NCI-H2227 (cell line): ENCODE measurements around the gene TRIM66.
A peak's percentile ranks its signal among the peaks of the same experiment; 100 is the strongest.

Source experiments
- DNase-seq: peaks from one replicate; lab custom pipeline; 2025; ENCODE audit not compliant: unreplicated experiment; lab: John Stamatoyannopoulos, UW

The TRIM66 gene

DNA sequence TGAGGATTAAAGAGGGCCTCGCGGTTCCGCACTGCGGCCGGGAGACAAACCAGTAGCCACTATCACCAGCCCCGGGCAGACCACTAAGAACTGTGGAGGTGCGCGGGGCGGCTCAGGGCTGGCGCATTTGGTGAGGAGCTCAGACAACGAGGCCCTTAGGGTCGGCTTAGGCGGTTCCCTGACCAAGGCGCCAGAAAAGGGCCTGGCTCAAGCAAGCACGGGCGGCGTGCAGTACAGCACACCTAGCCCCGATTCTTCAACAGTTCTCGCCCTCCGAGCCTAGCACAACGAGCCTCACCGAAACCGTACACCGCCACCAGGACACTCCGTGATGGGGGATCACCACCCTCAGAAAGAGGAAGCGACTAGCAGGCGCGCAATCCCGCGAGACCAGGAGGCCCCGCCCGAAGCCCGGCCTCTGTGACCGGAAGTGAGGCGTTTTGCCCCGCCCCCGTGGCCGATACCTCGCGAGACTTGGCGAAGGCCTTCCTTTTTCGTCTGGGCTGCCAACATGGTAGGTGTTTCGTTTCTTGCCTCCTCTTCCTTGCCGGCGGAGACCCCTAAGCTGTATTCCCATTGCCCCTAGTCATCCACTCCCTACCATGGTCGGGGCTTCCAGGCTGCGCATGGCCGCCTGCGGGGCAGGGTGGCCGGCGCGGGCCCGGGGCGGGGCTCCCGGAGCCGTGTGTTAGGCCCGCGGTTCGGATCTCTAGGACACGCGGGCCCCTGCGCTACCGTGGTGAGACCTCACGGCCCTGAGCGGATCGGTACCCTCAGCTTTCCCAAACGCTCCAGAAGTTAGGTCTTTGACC, at the start of gene TRIM66, which contains the start of gene RPL27A:
Gene TRIM66, minus strand, starts transcription at position 363 of the 812 bp plus-strand sequence. CDS start 10,391 bp downstream, outside the sequence.
Gene RPL27A, plus strand, starts transcription at position 490 of the 812 bp plus-strand sequence. Its CDS starts 22 bp downstream, at position 512.
- peak; percentile 98 for DNase-seq

DNA sequence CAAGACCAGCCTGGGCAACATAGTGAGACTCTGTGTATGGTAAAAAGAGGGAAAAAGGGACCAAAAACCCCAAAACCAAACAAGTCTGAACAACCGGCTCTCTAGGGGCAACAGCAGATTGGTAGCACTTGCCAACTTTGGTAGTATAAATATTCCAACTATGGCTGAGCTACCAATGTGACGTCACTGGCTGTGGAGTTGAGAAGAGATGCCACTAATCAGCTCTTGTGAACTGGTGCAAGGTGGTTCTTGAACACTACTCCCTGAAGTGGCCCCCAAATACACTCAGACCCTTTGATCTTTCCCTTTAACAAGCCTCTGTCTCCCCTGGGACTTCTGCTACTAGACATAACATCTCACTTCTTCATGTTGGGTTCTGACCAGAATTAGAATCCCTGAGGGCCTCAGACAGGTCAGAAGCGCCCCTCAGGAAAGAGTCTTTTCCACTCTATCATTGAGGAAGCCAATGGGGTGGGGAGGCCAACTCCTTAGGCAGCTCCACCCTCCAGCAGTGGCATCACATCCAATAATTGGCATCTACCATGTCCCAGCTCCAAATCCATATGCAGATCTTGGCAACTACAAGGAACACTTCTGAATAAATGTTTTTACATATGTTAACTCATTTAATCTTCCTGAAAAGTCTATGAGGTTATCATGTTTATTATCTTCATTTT, 49.3 kb upstream of the TRIM66 start:
- no peak for DNase-seq

DNA sequence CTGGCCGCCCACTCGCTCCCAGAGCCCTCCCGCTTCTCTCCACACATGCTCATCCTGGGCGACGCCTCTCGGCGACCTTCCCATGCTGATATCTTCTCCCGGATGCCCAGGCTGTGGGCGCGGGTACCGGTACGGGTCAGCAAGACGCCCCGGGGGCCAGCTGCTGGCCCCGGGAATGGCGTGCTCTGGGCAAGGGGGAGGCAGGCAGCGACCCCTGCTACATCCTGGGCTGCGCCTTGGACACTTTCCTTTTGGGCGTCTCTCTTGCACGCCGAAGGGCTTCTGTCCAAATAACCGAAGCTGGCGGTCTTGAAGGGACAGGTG, 48.2 kb upstream of the TRIM66 start:
- no peak for DNase-seq

DNA sequence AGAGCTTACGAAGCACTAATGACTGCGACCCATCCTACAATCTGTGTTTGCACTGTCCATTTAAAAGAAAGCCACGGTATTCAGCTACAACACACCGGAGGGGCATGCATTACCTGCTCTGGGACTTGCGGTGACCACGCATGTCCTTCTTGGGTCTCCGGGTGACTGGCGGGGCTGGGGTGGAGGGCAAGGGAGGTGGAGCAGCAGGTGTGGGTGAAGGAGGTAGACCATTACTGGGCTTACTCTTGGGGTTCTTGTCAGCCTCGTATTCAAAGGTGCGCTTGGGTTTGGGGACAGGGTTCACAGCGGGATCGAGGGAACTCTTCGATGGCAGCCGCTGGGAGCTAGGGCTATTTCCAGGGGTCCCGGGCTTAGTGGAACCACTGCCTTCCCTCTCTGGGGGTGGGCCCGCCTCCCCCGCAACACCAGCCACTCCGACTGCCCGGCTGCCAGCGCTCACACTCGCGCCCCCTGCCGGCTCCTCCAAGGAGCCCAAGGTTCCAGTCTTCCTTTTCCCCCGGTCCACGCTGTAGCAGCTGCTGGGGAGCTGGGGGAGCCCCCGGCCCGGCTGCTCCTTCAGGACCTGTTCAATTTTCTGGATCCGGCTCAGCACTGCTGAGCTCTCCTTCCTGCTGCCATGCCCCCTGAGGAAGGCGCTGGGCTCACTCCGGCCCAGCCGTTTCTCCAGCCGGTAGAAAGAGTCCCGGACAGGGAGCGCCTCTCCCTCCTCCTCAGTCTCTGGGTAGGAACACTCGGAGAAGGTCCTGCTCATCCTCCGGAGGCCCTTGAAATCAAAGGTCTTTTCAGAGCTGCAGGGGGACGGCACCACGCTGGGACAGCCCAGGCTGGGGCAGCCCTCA, 47.6 kb upstream of the TRIM66 start:
- DNase-seq: no peak

- DNase-seq: no peak
Measured at GRCh38 chr11:8729067-8729466, 46.6 kb upstream of the TRIM66 start.

- no peak for DNase-seq
Measured at GRCh38 chr11:8728563-8728962, 46.1 kb upstream of the TRIM66 start.

DNA sequence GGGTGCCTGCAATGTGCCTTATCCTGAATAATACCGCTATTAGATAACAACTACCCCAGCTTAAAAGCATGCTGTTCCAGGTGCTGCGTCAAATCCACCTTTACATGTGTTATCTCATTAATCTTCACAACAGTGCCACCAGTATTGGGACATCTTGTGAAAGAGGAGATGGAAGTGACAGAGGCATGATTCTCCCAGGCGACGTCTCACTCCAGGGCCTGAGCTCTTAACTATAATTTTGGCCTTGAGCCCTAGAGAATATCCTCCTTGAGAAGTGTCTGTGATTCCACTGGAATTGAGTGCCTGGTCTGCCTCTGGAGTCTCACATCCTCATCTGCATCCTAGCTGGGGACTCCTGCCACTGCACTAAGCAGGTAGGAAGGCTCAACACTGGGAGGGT, 43.9 kb upstream of the TRIM66 start:
- no peak for DNase-seq

DNA sequence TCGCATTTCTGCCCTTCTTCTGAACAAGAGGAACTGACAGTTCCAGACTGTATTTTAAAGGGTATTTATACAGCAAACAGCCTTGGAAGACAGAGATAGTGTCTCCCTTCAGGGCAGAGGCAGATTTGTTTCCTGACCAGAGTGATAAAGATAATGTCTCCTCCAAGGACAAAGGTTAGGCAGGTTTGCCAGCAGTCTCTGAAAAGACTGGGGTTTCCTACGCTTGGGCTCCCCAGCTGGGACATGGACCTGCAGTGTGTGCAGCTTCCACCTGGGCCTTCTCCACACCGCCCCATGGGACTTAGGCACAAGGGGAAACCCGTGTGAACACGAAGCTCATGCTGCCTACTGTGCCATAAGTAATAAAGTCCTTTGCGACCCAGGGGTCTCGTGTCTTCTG, 42.2 kb upstream of the TRIM66 start:
- no peak for DNase-seq

DNA sequence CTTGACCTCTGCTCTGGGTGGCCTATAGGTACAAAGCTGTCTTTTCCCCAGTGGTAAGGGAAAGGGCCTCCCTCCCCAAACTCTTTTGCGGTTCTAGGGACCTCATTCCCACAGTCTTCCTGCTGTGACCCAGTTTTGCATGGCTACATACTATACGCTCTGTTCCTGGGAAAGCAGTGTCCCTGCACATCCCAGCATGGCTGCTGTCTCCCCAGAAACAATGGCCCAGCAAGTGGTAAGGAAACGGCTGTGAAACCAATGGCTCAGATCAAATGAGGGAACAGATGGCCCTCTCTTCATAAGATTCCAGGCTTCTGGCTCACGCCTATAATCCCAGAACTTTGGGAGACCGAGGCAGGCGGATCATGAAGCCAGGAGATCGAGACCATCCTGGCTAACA, 41.2 kb upstream of the TRIM66 start:
- DNase-seq: no peak

DNA sequence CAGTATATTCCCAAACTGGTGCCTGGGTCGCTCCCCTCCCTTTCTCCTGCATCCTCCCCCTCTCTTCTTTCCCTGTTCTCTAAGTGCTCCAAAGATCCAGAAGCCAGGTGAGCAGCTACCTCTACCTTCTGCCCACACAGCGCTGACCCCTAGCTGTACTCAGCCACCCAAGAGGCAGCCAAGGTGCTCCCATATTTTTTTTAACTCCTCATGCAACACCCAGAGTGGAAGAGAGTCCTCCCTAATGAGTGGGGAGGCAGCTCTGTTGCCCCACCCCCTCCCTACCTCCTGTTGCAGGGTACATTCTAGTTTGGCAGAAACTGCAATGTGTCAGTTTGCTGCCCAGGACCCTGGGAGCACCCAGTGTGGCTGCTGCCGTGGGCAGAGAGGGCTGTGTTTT, 40.3 kb upstream of the TRIM66 start:
- no peak for DNase-seq

DNA sequence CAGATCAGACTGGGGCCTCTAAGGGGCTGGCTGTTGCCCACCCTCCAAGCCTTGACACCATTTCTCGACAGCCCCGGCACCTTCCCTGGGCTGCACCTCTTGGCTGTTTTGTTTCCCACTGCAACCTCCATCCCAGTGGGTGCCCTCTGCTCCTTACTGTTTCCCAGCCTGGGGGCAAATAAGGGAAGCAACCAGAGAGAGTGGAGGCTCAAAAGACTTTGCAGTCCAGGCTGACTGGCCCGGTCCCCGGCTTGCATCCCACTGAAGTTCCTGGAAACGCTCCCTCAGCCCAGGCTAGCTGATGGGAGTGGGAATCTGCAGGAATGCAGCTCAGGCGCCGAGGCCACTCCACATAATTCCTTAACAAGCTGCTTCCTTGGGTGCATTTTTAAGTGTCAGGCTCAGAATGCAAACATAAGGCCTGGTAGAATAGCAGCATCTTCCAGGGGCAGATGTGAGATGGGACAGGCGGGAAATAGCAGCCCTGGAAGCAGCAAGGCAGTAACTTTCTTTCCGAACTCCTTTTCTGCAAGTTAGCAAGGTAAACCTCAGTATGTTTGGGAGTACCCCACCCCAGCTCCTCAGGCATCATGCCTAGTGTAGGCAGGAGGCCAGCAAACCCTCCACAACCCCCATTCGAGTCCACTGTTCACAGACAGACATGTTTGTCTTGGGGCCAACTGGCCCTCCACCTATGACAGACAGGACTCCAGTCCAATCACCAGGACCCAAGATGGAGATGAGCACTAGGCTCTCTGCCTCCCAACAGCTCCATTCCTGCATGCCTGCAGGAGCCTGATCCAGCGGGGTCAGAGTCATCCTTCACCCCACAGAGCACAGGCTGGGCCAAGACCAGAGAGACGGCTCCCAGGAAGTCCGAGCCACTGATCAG, 39.4 kb upstream of the TRIM66 start:
- DNase-seq: no peak

DNA sequence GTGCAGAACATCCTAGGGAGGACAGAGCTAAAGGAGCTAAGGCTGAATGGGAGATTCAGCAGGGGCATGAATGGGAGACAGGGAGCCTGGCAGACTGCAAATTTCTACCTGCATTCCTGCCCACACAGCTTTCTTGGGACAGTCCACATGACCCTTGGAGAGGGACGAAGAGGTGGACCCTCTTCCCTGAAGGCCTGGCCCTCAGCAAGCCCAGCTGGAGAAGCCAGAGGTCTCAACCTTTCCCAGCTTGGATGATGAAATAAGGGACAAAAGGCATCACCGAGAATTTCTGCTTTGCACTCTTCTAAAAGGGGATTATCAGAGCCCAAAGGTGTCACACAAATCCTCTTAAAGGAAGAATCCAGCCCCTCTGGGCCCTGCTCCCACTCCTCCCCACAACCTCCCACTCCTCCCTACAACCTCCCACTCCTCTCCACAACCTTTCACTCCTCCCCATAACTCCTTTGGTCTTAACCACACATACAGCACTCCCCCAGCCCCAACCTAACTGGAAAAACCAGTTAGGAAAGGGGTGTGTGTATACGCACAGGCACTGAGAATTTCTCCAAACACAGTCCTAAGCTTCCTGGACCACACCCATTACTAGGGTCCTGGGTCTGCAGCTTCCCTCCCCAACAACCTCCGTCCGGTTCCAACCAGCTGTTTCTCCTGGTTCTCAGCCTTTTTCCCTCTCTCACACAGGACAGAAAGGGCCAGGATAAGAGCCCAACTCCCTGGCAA, 38.6 kb upstream of the TRIM66 start:
- DNase-seq: no peak

GRCh38 chr11:8720352-8720751, 37.9 kb upstream of the TRIM66 start:
- DNase-seq: no peak

DNA sequence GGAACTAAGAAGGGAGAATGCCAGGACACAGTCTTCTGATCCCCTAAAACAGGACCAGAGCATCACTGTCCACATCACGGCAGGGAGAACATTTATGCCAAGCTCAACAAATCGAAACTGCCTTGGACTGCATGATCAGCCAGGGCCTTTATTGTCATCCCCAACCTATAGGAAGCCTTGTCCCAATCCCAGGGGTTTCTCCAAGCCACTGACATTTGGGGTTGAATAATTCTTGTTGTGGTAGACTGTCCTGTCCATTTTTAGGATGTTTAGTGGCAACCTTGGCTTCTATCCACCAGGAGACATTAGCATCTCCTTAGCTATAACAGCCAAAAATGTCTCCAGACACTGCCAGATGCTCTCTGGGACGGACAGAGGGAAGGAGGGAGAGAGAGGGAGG, 37.3 kb upstream of the TRIM66 start:
- DNase-seq: no peak

GRCh38 chr11:8719211-8719649, 36.8 kb upstream of the TRIM66 start:
- DNase-seq: no peak

- DNase-seq: no peak
Measured at GRCh38 chr11:8717876-8718753, 35.6 kb upstream of the TRIM66 start.

DNA sequence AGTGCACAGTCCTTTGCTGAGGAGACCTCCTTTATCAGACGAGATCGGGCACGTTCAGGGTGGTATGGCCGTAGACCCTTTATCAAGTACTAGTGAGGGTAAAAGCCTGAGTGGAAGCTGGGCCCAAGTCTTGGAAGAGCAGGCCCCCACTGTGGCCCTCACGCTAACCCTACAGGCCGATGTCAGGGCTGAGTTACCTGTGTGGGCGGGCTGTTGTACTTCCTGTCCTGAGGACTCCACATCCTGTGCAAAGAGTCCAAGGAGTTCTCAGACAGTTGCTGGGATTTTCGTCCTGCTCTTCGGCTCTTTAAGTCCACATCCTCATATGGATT, 35.0 kb upstream of the TRIM66 start:
- no peak for DNase-seq

- no peak for DNase-seq
Measured at GRCh38 chr11:8715501-8715900, 33.0 kb upstream of the TRIM66 start.

GRCh38 chr11:8714622-8715225, 32.3 kb upstream of the TRIM66 start:
- DNase-seq: no peak
